Right renal cortex interstitium (tissue), 3 donors: ENCODE results near the gene TIGD7. TPM values are rescaled to one million over a fixed set of nuclear protein-coding genes. Genes with fewer than 3 reads are reported as not detected.

Experiments
- DNase-seq, 3 donors: peaks; one replicate each; pipeline ENCODE4 v3.0.0-alpha.2; 2013; ENCODE audit warnings: low read depth in 3 of 3, low spot score in 2 of 3
- polyA plus RNA-seq, 3 donors: library from polyadenylated mRNA; unstranded; fragments of 120-200 nt; gene quantifications; one replicate each; pipeline ENCODE4 v1.2.1, GENCODE V29; 2013; ENCODE audit not compliant: insufficient read length in 3 of 3

The TIGD7 gene, protein sequence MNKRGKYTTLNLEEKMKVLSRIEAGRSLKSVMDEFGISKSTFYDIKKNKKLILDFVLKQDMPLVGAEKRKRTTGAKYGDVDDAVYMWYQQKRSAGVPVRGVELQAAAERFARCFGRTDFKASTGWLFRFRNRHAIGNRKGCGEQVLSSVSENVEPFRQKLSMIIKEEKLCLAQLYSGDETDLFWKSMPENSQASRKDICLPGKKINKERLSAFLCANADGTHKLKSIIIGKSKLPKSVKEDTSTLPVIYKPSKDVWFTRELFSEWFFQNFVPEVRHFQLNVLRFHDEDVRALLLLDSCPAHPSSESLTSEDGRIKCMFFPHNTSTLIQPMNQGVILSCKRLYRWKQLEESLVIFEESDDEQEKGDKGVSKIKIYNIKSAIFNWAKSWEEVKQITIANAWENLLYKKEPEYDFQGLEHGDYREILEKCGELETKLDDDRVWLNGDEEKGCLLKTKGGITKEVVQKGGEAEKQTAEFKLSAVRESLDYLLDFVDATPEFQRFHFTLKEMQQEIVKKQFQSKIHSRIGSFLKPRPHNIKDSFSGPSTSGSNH
- polyA plus RNA-seq, result 10 to 100 TPM in 2 of 3 donors, 1 to 10 TPM in 1; 9.6 to 12.7 (median 11.4) TPM

DNA sequence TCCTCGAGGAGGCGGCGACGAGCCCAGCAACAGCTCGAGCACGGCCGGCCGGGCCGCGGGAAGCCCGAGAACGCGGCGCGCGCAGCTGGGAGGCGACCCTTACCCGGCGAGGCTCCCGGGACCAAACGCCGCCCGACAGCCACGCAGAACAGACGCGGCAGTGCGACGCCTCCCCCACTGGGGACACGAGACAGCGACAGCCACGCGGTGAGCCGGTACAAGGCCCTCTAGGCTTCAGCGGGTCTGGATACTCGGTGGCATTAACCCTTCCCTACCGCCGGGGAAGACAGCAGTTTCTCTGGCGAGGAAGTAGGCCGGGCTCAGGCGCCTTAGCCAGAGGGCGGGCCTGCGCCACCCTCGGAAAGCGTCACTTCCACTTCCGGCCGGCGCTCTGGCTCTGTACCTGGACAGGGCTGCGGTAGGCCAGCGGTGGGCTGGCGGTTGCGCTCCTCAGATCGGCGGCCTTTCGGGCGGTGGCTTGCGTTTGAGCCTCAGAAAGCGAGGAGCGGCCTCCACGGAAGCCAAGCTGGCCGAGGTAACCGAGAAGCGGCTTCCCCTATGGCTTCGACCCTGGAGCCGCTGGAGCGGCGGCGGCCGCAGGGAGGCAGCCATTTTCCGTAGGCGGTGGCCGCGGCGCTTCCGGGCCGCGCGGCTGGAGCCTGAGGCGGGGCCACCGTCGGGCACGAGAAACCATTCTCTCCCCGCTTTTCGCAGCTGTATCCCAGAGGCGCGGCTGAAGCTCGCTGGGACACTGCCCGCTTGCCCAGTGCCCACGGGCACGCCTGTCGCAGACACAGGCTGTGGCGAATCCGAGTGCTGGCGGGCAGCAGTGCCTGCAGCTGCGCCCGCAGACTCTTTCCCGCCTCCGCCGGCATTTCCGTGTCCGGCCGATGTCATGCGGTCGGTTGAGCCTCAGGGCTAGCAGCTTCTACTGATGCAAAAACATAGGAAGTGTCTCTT lies at the start of gene TIGD7, which contains the start of gene ZNF75A:
Gene TIGD7, minus strand, starts transcription at position 322 of the 960 bp plus-strand sequence. CDS start 4,816 bp downstream, outside the sequence.
Gene ZNF75A, plus strand, starts transcription at position 389 of the 960 bp plus-strand sequence. CDS start 2,932 bp downstream, outside the sequence.
- peak; percentile 78 to 87 (median 83) for DNase-seq

- DNase-seq, result no peak
Measured at GRCh38 chr16:3349175-3349574, 43.9 kb upstream of the TIGD7 start.

DNA sequence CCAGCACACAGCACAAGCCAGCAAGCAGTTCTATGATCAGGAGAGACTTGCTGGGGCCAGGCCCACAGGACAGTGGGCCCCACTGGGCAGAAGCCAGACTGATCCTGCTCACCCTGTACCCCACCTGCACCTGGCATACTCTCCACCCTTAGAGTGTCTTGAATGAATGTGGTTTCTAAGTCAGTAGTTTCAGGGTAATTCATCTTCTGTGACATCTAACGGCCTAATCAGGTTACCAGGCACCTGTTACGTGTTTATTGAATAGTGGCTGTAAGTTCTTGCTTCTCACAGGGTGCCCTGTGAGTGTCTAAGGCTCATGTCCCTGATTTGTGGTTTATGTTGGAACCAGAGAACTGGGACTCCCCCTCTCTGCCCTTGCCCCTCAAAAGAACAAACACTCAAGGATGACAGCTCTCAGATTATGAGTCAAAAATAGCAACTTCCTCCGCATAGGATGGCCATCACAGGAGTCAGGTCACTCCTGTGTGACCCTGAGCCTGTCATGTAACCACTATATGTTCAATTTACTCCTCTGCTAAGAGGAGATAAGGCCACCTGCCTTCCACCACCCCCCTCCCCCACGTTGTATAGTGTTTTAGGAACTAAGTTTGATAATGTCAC lies 43.4 kb upstream of the TIGD7 start:
- no peak for DNase-seq

GRCh38 chr16:3347586-3347985 lies 42.4 kb upstream of the TIGD7 start:
- DNase-seq, result no peak

GRCh38 chr16:3346041-3346440 lies 40.8 kb upstream of the TIGD7 start:
- DNase-seq, result no peak

DNA sequence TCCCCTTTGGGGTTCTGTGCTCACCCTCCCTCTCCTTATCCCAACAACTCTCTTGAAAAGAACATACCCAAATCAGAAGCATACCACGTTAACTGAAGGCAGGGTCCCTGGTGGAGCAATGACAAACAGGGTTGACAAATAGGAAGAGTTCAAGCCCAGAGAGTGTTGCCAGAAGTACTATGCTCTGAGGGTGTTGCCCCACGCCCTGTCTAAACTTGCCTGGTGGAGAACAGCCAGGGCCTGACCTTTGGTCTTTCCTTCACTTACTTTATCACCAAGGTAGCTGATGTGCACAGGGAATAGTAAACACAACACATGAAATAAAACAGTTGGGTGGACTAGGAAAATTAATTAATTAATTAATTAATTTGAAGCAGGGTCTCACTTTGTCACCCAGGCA lies 23.4 kb upstream of the TIGD7 start:
- DNase-seq, result no peak

GRCh38 chr16:3328104-3328503 lies 22.9 kb upstream of the TIGD7 start:
- DNase-seq, result no peak

DNA sequence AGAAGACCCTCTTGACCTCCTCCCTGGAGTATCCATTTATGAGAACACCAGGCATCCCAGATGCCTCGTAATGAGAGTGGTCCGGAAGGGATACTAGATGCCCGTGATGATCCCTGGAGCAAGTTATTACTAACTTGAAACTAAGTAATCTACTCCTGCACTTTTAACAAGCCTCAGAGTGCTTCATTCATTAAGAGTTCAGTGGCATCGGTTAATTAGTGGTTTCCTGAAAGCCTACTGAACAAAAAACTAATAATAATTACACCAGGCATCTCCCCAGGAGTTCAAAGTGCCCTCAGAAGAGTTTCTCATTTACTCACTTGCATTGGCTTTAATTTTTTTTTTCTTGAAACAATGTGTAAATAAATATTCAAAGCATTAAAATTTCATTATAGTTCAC lies 22.3 kb upstream of the TIGD7 start:
- DNase-seq, result no peak

DNA sequence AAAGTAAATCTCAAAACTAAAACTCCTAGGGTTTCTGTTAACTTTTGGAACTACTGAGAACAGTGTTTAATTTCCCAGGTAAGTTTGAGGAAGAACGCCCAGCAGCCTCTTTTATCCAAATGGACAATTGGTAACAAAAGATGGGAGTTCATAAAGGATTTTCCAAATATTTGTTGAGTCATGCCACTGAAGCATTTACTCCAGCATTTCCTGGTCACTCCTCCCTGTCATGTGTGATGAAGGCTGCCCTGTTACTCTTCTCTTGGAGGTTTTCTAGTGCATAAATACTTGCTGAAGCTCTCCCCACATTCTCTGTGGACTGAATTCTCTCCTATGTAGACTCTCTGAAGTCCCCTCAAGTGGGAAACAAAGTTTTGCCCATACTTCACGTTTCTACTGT lies 16.6 kb upstream of the TIGD7 start:
- DNase-seq, result no peak

DNA sequence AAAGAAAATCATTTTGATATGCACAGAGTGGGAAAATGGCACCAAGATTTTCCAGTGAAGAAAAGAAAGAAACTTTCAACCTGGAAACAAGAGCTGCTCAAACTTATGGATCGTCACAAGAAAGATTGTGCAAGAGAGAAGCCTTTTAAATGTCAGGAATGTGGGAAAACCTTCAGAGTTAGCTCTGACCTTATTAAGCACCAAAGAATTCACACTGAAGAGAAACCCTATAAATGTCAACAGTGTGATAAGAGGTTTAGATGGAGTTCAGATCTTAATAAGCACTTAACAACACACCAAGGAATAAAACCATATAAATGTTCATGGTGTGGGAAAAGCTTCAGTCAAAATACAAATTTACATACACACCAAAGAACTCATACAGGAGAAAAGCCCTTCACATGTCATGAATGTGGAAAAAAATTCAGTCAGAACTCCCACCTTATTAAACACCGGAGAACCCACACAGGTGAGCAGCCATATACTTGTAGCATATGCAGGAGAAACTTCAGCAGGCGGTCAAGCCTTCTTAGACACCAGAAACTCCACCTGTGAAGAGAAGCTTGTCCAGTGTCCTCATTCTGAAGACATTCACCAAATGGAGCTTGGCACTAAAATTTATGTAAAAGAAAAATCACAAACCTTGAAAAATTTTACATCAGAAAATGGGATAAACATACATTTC lies 12.2 kb upstream of the TIGD7 start:
- no peak for DNase-seq

DNA sequence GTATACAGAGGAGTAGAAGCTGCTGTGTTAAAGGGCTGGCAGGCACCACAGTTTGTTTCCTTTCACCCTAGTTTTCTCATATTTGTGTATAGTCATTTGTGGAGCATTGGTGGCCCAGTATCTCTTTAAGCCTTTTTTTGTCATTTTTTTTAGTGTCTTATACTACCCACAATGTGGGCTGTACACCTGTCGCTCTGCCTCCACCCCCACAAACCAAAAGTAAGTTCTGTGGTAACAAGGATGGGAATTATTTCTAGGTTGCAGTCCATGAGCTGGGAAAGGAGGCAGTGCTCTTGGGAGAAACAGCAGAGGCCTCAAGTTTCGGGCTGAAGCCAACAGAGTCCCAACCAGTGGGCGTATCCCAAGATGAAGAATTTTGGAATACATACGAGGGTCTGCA lies 6.3 kb upstream of the TIGD7 start:
- DNase-seq, result no peak

DNA sequence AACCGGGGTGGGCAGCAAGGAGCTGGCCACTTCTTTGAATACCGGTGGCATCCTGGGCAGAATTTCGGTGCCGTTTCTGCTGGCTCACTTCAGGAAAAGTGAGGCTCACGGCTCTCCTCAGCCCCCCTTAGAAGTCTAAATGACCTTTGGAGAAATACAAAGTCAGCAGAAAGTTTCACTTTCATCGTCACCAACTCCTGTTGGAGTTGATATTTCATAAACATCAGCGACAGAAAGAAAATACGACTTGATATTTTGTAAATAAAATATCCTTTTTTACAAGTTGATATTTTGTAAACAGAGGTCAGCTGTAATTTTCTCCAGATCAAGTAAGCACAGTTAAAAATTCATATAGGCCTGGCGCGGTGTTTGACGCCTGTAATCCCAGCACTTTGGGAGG lies 848 bp upstream of the TIGD7 start:
- DNase-seq, result no peak

DNA sequence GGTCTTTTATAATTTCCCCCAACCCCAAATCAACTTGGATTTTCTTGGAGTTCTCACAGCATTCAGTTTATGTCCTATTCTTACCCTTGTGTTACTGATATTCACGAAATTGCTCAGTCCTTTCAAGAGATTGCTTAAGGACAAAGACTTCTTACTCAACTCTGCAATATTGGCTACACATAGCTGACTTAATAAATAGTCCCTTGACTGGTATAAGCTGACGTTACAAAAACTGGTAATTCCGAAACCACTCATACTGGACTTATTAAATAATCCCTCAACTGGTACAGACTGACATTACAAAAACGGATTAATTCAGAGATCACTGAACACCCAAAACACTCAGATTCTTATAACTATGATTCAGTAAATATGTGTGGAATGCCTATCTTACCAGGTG lies 860 bp downstream of the TIGD7 start:
- no peak for DNase-seq

DNA sequence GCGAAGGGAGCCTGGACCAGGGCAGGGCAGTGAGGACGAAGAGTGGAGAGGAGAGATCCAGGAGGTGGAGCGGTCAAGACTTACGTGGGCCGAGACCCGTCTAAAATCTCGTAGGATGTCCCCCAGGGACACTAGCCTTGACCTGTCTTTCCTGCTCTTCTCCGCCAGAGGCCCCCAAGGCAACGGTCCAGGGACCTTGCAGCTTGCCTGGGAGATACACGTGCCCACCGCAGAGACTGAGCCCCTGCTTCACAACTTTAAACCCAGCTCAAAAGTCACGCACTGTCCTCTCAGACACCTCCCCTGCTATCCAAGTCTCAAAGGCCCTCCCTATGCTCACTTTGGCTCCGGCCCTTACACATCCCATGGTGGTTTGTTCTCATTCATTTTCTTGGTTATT lies 9.4 kb downstream of the TIGD7 start:
- no peak for DNase-seq

DNA sequence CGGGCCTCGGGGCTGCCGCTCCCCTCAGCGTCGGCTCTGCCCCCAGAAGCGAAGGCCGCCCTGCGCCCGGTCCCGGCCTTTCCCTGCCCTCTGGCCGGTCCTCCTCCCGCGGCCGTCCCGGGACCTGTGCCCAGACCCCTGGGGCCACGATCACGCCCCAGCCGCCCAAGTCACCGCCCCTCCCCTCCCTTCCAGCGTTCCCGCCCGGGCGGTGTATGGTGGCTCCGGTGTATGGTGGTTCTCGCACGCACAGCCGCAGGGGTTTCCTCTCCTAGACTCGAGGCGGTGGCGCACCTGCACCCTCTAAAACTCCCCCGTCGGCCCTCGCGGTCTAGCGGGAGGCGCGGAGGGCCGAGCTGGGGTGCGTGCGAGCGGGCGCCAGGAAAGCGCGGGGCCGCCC lies 10.0 kb downstream of the TIGD7 start:
- no peak for DNase-seq

DNA sequence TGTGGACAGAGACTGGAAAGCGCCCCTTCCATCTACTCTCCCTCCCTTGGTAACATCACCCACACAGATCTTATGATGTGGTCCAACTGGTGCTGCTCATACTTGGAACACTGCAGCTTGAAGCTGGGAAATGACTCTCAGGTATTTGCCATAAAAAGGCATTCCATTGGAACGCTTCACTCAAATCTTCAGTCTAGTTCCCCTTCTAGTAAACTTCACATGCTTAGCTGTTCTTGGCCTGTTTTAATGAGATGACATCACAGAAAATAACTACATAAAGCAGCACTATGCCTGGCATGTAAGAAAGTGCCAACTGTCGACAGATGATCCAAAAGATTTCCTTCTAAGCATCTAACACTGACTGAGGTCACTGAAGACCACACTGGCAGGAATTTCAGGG lies 12.6 kb downstream of the TIGD7 start:
- DNase-seq, result no peak

GRCh38 chr16:3289998-3290673 lies 15.1 kb downstream of the TIGD7 start:
- DNase-seq, result no peak

DNA sequence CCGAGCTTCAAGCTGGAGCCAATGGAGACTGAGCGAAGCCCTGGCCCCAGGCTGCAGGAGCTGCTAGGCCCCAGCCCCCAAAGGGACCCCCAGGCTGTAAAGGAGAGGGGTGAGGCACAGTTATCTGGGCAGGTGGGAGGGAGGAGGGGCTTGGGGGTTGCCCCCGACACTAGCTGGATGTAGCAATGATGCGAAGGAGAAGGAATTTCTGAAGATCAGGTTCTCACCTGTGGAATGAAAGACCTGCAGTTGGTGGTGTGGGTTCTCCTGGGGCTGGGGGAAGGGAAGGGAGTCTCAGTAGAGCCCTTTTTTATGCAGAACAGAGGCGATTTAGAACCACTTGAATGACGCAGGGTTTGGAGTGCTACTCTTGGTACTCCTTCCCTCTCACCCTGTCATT lies 20.1 kb downstream of the TIGD7 start:
- no peak for DNase-seq
